BE2C (cell line): ENCODE data around the gene MESD.

ENCODE experiments used
- DNase-seq: peaks from one replicate; pipeline ENCODE4 v3.0.0-alpha.2; 2020
- H3K27me3 ChIP-seq: fragments of 250-450 bp; sonication (Bioruptor Pico); 2 replicates; pipeline ENCODE4 v1.5.1; 2020; ENCODE audit warnings: mild to moderate bottlenecking
- H3K36me3 ChIP-seq: fragments of 250-450 bp; sonication (Bioruptor Pico); 2 replicates; pipeline ENCODE4 v1.5.1; 2020; ENCODE audit warnings: mild to moderate bottlenecking
- H3K4me1 ChIP-seq: fragments of 250-450 bp; sonication (Bioruptor Pico); 2 replicates; pipeline ENCODE4 v1.5.1; 2020
- H3K4me3 ChIP-seq: 2 replicates; pipeline ENCODE4 v1.5.1; 2011; ENCODE audit warnings: low read depth, low read length
- H3K9me3 ChIP-seq: fragments of 250-450 bp; sonication (Bioruptor Pico); 2 replicates; pipeline ENCODE4 v1.5.1; 2020
- TF ChIP-seq, protein P1 (sequence below): IDR thresholded peaks from 2 replicates; pipeline ENCODE4 v1.5.1; 2012; ENCODE audit warnings: mild to moderate bottlenecking, low read depth, low read length

The MESD gene

GRCh38 chr15:80940331-80940730 lies 49.3 kb downstream of the MESD start:
- no peaks in the 10 kb centered on the region for H3K27me3 ChIP-seq
- no peaks in the 10 kb centered on the region for H3K4me1 ChIP-seq
- no peak for DNase-seq
- H3K9me3 ChIP-seq: no peaks in the 10 kb centered on the region
- no peaks in the 10 kb centered on the region; the same call in none of the 2 replicates for H3K36me3 ChIP-seq
- H3K4me3 ChIP-seq: no peak overlapping the region
- TF ChIP-seq, protein P1, sequence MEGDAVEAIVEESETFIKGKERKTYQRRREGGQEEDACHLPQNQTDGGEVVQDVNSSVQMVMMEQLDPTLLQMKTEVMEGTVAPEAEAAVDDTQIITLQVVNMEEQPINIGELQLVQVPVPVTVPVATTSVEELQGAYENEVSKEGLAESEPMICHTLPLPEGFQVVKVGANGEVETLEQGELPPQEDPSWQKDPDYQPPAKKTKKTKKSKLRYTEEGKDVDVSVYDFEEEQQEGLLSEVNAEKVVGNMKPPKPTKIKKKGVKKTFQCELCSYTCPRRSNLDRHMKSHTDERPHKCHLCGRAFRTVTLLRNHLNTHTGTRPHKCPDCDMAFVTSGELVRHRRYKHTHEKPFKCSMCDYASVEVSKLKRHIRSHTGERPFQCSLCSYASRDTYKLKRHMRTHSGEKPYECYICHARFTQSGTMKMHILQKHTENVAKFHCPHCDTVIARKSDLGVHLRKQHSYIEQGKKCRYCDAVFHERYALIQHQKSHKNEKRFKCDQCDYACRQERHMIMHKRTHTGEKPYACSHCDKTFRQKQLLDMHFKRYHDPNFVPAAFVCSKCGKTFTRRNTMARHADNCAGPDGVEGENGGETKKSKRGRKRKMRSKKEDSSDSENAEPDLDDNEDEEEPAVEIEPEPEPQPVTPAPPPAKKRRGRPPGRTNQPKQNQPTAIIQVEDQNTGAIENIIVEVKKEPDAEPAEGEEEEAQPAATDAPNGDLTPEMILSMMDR: no peak

DNA sequence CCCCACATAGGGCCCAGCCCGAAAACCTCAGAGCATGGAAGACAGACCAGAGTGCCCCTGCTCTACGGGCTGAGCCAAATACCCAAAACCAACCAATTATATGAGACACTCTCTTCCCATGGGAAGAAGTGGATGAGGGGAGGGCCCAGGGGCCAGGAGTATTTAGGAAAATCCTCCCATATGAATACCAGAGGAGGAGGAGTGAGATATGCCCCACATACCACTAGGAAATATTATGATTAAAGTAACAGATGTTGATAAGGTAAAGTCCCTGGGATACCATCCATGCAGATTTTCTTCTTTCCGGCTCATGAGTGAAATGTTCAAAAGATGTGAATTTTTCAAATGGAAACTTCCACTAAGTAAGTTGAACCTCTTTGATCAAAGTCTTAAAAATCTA lies 50.4 kb downstream of the MESD start:
- Histone ChIP-seq H3K4me3 (no peak overlapping the region), H3K9me3 (no peaks in the 10 kb centered on the region), H3K27me3 (no peaks in the 10 kb centered on the region), H3K36me3 (no peaks in the 10 kb centered on the region; the same call in none of the 2 replicates), H3K4me1 (no peaks in the 10 kb centered on the region)
- no peak for DNase-seq
- TF ChIP-seq, protein P1: no peak

GRCh38 chr15:80937718-80938117 lies 51.9 kb downstream of the MESD start:
- Histone ChIP-seq H3K4me3 (no peak overlapping the region), H3K27me3 (no peaks in the 10 kb centered on the region), H3K4me1 (no peaks in the 10 kb centered on the region), H3K9me3 (no peaks in the 10 kb centered on the region), H3K36me3 (no peaks in the 10 kb centered on the region; the same call in none of the 2 replicates)
- TF ChIP-seq, protein P1: no peak
- DNase-seq: no peak

GRCh38 chr15:80936288-80937078 lies 53.1 kb downstream of the MESD start:
- no peak overlapping the region for H3K4me3 ChIP-seq
- no peaks in the 10 kb centered on the region for H3K4me1 ChIP-seq
- no peak for DNase-seq
- H3K27me3 ChIP-seq: no peaks in the 10 kb centered on the region
- TF ChIP-seq, protein P1: no peak
- no peaks in the 10 kb centered on the region for H3K9me3 ChIP-seq
- no peaks in the 10 kb centered on the region; the same call in none of the 2 replicates for H3K36me3 ChIP-seq

DNA sequence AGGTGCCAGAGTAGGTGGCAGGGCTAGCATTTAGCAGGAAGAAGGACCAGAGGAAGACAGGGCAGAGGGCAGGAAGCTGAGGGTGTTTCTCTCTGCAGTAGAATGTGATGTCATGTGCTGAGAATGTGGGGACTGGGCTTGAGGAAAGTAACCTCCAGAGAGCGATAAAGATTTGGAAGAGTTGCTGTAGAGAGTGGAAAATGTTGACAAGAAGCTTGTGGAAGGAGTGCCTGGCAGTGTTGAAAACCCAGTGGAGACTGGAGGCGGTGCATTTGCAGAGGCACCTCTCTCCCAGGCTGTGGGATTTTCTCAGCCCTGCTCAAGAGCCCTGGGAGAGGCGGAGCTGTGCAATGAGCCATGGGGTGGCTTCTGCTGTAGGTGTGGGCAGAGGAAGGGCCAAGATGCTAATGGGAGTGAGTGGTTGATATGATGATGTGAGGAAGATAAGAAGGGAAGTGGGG lies 54.8 kb downstream of the MESD start:
- Histone ChIP-seq H3K27me3 (no peaks in the 10 kb centered on the region), H3K36me3 (no peaks in the 10 kb centered on the region; the same call in 1 of the 2 replicates), H3K9me3 (no peaks in the 10 kb centered on the region), H3K4me3 (no peak overlapping the region), H3K4me1 (no peaks in the 10 kb centered on the region)
- DNase-seq: no peak
- TF ChIP-seq, protein P1: no peak

GRCh38 chr15:80932989-80933388 lies 56.6 kb downstream of the MESD start:
- H3K4me1 ChIP-seq: no peaks in the 10 kb centered on the region
- H3K27me3 ChIP-seq: no peaks in the 10 kb centered on the region
- H3K9me3 ChIP-seq: no peaks in the 10 kb centered on the region
- DNase-seq: no peak
- TF ChIP-seq, protein P1: no peak
- no peaks in the 10 kb centered on the region for H3K36me3 ChIP-seq
- no peak overlapping the region for H3K4me3 ChIP-seq
